B cell (primary cell): ENCODE data around the gene AHRR. TPM values are rescaled to one million over a fixed set of nuclear protein-coding genes. Genes with fewer than 3 reads are reported as not detected.

ENCODE experiments used
- ATAC-seq: fragments of 200-7000 bp; cut with Tn5 transposase; one replicate; pipeline ENCODE4 v1.10.0; 2021; ENCODE audit warnings: low read depth, mild to moderate bottlenecking, moderate number of reproducible peaks, moderate library complexity
- CTCF ChIA-PET: fragments of 350-600 bp; sonication (Branson Sonifier 250); formaldehyde crosslinking; loops from one replicate; lab custom pipeline; 2021; ENCODE audit warnings: antibody characterized with exemption, inconsistent platforms; lab: Charles Lee
- POLR2A ChIA-PET: fragments of 350-600 bp; sonication (Branson Sonifier 250); formaldehyde crosslinking; loops from one replicate; lab custom pipeline; 2021; ENCODE audit warnings: antibody characterized with exemption; lab: Charles Lee
- DNase-seq: peaks from one replicate; pipeline ENCODE4 v3.0.0; 2013
- H2AFZ ChIP-seq: 2 replicates; pipeline ENCODE4 v1.6.1; 2012; ENCODE audit warnings: mild to moderate bottlenecking, low read depth, low read length; ENCODE audit not compliant: insufficient read depth, poor library complexity, severe bottlenecking
- H3K27ac ChIP-seq, 2 donors: 1 replicate in 1 of 2; 2 replicates in 1 of 2; pipeline ENCODE4 v1.5.1; 2012 to 2013; ENCODE audit warnings: low read length in 2 of 2, mild to moderate bottlenecking in 2 of 2, moderate library complexity in 1 of 2
- H3K27me3 ChIP-seq, 4 experiments: fragments of 200-600 bp in 1 of 4; sonication (generic) in 1 of 4; replicated peaks in 1 of 4; 1 replicate in 2 of 4; 2 replicates in 2 of 4; pipeline versions ENCODE4 v1.6.1 to v1.7.0; 2013 to 2016; ENCODE audit warnings: low read length in 3 of 4, mild to moderate bottlenecking in 2 of 4, mixed read lengths in 1 of 4, moderate library complexity in 1 of 4; ENCODE audit not compliant: insufficient read depth in 4 of 4, control insufficient read depth in 3 of 4; ENCODE audit errors: control extremely low read depth in 1 of 4
- H3K36me3 ChIP-seq, 2 experiments: replicated peaks in 1 of 2; 1 replicate in 1 of 2; 2 replicates in 1 of 2; pipeline versions ENCODE4 v1.6.1 to v1.7.1; 2013; ENCODE audit warnings: low read length in 1 of 2; ENCODE audit not compliant: insufficient read depth in 2 of 2, control insufficient read depth in 1 of 2; ENCODE audit errors: control extremely low read depth in 1 of 2, extremely low read depth in 1 of 2
- H3K4me1 ChIP-seq, 2 donors: fragments of 200-600 bp in 1 of 2; sonication (generic) in 1 of 2; 1 replicate in 1 of 2; 2 replicates in 1 of 2; pipeline versions ENCODE4 v1.5.1 to v1.6.1; 2013 to 2017; ENCODE audit warnings: low read length in 2 of 2; ENCODE audit not compliant: control insufficient read depth in 2 of 2, insufficient read depth in 2 of 2
- H3K4me2 ChIP-seq: replicated peaks from 2 replicates; pipeline ENCODE3; 2012; ENCODE audit warnings: mild to moderate bottlenecking, low read depth, low read length; ENCODE audit not compliant: poor library complexity, severe bottlenecking
- H3K4me3 ChIP-seq, 5 experiments: fragments of 200-600 bp in 1 of 5; sonication (generic) in 1 of 5; 1 replicate in 3 of 5; 2 replicates in 2 of 5; pipeline versions ENCODE4 v1.5.1 to v1.7.0; 2011 to 2016; ENCODE audit warnings: low read length in 4 of 5, mild to moderate bottlenecking in 4 of 5, low read depth in 2 of 5, control low read depth in 1 of 5, moderate library complexity in 1 of 5; ENCODE audit not compliant: insufficient read depth in 1 of 5; ENCODE audit errors: control extremely low read depth in 1 of 5, extremely low read depth in 1 of 5
- H3K79me2 ChIP-seq: fragments of 200-600 bp; sonication (generic); one replicate; pipeline ENCODE4 v1.6.0; 2016; ENCODE audit warnings: low read length; ENCODE audit not compliant: control insufficient read depth, insufficient read depth
- H3K9ac ChIP-seq: fragments of 200-600 bp; sonication (generic); 2 replicates; pipeline ENCODE4 v1.6.1; 2017; ENCODE audit warnings: mild to moderate bottlenecking, low read length, moderate library complexity
- H3K9me3 ChIP-seq, 3 donors: one replicate each; pipeline versions ENCODE4 v1.6.1 to v1.7.1; 2013; ENCODE audit warnings: low read length in 2 of 3; ENCODE audit not compliant: control insufficient read depth in 2 of 3, insufficient read depth in 1 of 3; ENCODE audit errors: control extremely low read depth in 1 of 3
- H4K20me1 ChIP-seq: 2 replicates; pipeline ENCODE4 v1.6.0; 2012; ENCODE audit warnings: mild to moderate bottlenecking, low read length; ENCODE audit not compliant: insufficient read depth, control insufficient read depth, poor library complexity, severe bottlenecking
- H3K27ac Mint-ChIP-seq: one replicate; pipeline ENCODE4 v1.8.0; 2021; ENCODE audit warnings: mixed read lengths
- H3K27me3 Mint-ChIP-seq: one replicate; pipeline ENCODE4 v1.8.0; 2021; ENCODE audit warnings: mixed read lengths
- H3K4me1 Mint-ChIP-seq: one replicate; pipeline ENCODE4 v1.8.0; 2021; ENCODE audit warnings: mixed read lengths
- H3K4me3 Mint-ChIP-seq: one replicate; pipeline ENCODE4 v1.8.0; 2021; ENCODE audit warnings: mixed read lengths
- H3K9me3 Mint-ChIP-seq: one replicate; pipeline ENCODE4 v1.8.0; 2022; ENCODE audit warnings: mixed read lengths; ENCODE audit not compliant: insufficient read depth
- EZH2 ChIP-seq: IDR thresholded peaks from 2 replicates; pipeline ENCODE4 v1.6.1; 2012; ENCODE audit warnings: borderline replicate concordance, low read depth, mild to moderate bottlenecking, moderate library complexity, low read length; ENCODE audit not compliant: insufficient read depth, poor library complexity, severe bottlenecking
- WGBS: methylation state at CpG from one replicate; pipeline ENCODE4 v1.1.5; 2013; ENCODE audit warnings: missing lambda C conversion rate; ENCODE audit not compliant: insufficient coverage; 5-methylcytosine and 5-hydroxymethylcytosine counted together
- intact Hi-C: fragments of 100-400 bp; cut with micrococcal nuclease; formaldehyde crosslinking; loops from one replicate; pipeline ENCODE4 v1.10.0; 2022
- polyA plus RNA-seq: library from polyadenylated mRNA; depleted of rRNA; stranded (reverse); fragments of >200 nt; gene quantifications from 2 replicates; pipeline ENCODE4 v1.2.3, GENCODE V29; 2012
- total RNA-seq, 2 donors: library from RNA; stranded (reverse); fragments of 120-200 nt in 1 of 2; gene quantifications; 1 replicate in 1 of 2; 2 replicates in 1 of 2; pipeline versions ENCODE4 v1.2.3 to v1.2.4, GENCODE V29; 2013 to 2022
- TF ChIP-seq, protein P1 (sequence below): fragments of 200-600 bp; IDR thresholded peaks from one replicate; pipeline ENCODE4 v1.8.0; 2022; ENCODE audit warnings: antibody characterized with exemption, mild to moderate bottlenecking

Gene AHRR
- total and polyA plus RNA-seq, 2 donors (not counting 1 experiment from before 2014, with no cell fraction given) = 0.13 to 1.7 TPM

- no peak overlapping the region for H3K4me3 ChIP-seq
- H2AFZ ChIP-seq = no peak overlapping the region
- Mint-ChIP-seq H3K4me1 (peaks cover 3% of the 10 kb centered on the region), H3K27ac (no peak overlapping the region), H3K27me3 (peaks cover 3% of the 10 kb centered on the region), H3K4me3 (no peak overlapping the region), H3K9me3 (no peaks in the 10 kb centered on the region)
- intact Hi-C loops = no loop called here
- ChIA-PET CTCF (interaction anchor here (2.5 kb wide), 1 partner anchor 131 kb away, joined by 19 read pairs; no protein-coding TSS in a partner anchor), POLR2A (no interaction called here)
- 80% methylated on average over 18 of the region's 18 CpGs for WGBS
- no peak overlapping the region for H3K4me2 ChIP-seq
- peaks cover 5 to 6% of the 10 kb centered on the region in 2 donors for H3K4me1 ChIP-seq
- TF ChIP-seq EZH2 = no peak
- TF ChIP-seq, protein P1, sequence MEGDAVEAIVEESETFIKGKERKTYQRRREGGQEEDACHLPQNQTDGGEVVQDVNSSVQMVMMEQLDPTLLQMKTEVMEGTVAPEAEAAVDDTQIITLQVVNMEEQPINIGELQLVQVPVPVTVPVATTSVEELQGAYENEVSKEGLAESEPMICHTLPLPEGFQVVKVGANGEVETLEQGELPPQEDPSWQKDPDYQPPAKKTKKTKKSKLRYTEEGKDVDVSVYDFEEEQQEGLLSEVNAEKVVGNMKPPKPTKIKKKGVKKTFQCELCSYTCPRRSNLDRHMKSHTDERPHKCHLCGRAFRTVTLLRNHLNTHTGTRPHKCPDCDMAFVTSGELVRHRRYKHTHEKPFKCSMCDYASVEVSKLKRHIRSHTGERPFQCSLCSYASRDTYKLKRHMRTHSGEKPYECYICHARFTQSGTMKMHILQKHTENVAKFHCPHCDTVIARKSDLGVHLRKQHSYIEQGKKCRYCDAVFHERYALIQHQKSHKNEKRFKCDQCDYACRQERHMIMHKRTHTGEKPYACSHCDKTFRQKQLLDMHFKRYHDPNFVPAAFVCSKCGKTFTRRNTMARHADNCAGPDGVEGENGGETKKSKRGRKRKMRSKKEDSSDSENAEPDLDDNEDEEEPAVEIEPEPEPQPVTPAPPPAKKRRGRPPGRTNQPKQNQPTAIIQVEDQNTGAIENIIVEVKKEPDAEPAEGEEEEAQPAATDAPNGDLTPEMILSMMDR = no peak
- DNase-seq = no peak
- peaks cover 0 to 13% (median 7%) of the 10 kb centered on the region in 4 experiments for H3K27me3 ChIP-seq
- no peak for ATAC-seq
- peaks cover 0 to 2% (median 0%) of the 10 kb centered on the region in 3 donors for H3K9me3 ChIP-seq
- no peak overlapping the region for H3K9ac ChIP-seq
- H3K36me3 ChIP-seq = peaks cover 3 to 33% of the 10 kb centered on the region in 2 experiments
- peaks cover 20% of the 10 kb centered on the region for H4K20me1 ChIP-seq
- H3K79me2 ChIP-seq = no peaks in the 10 kb centered on the region
- no peak overlapping the region for H3K27ac ChIP-seq
Measured at GRCh38 chr5:314676-315487, 6.6 kb upstream of the AHRR start.
